ENCODE results near the gene ATP11B.
"Not testable (repeated sequence)": the region's sequence is repeated elsewhere in the genome, so short reads cannot be mapped to it uniquely, and the experiment has no call there.

ATP11B gene

DNA sequence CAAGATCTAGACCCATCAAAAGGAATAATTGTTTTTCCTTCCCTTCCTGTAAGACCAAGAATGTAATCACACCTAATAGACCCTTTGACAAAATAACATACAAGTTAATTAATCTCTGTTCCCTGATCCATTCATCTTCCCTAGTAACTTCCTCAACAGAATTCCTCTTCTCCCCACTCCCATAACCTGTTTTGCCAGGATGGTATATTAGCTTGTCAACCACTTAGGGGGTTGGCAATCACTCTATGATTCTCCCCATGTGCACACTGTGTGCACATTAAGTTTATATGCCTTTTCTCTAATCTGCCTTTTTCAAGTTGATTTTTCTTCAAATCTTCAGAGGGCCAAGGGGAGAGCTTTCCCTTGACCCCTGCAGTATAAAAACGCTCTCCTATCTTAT, 2.7 kb upstream of the ATP11B start:
- H3K4me3 ChIP-seq = no peak overlapping the region
- no peak overlapping the region; a peak in 1 of 22 replicates for H3K4me2 ChIP-seq
- peaks cover 32 to 46% (median 39%) of the 10 kb centered on the region in 10 experiments for H3K4me1 ChIP-seq
- no peak overlapping the region for H3K9ac ChIP-seq
- no peaks in the 10 kb centered on the region for H3K36me3 ChIP-seq
- H4K20me1 ChIP-seq = peaks cover 0 to 17% (median under 1%) of the 10 kb centered on the region in 11 experiments; a peak in 8 of 22 replicates
- no peak overlapping the region for H3K27ac ChIP-seq
- H3K27me3 ChIP-seq = no peaks in the 10 kb centered on the region
- H3K9me3 ChIP-seq (replicated peaks in 1 of 11) = no peaks in the 10 kb centered on the region
- TF ChIP-seq Cebpa-rat (IDR thresholded peaks at IDR 0.05) = no peak

GRCh38 chr3:182793663-182794454, 555 bp downstream of the ATP11B start:
- Histone ChIP-seq H3K9ac (peak overlapping the region; percentile 90 to 99 (median 94)), H4K20me1 (peaks cover 0 to 46% (median 24%) of the 10 kb centered on the region in 11 experiments; a peak in 15 of 22 replicates), H3K4me3 (peak overlapping the region; percentile 90 to 97 (median 96)), H3K4me2 (peak overlapping the region; percentile 74 to 98 (median 92)), H3K27ac (peak overlapping the region; percentile 88 to 99 (median 94)), H3K36me3 (peaks cover 0 to 7% (median 0%) of the 10 kb centered on the region in 11 experiments; a peak in 4 of 22 replicates), H3K9me3 (replicated peaks in 1 of 11) (no peaks in the 10 kb centered on the region), H3K27me3 (no peaks in the 10 kb centered on the region), H3K4me1 (peaks cover 29 to 41% (median 33%) of the 10 kb centered on the region in 10 experiments)
- TF ChIP-seq Cebpa-rat (IDR thresholded peaks at IDR 0.05) = no peak

- peaks cover 21 to 33% (median 24%) of the 10 kb centered on the region in 10 experiments for H3K4me1 ChIP-seq
- no peaks in the 10 kb centered on the region for H3K27me3 ChIP-seq
- H3K9ac ChIP-seq = peak overlapping the region; percentile 90 to 99 (median 94)
- TF ChIP-seq Cebpa-rat (IDR thresholded peaks at IDR 0.05) = no peak
- H3K9me3 ChIP-seq (replicated peaks in 1 of 11) = no peaks in the 10 kb centered on the region
- H3K4me2 ChIP-seq = peak overlapping the region; percentile 74 to 98 (median 92)
- peaks cover 0 to 16% (median 1%) of the 10 kb centered on the region in 11 experiments; a peak in 9 of 22 replicates for H3K36me3 ChIP-seq
- H4K20me1 ChIP-seq = peaks cover 2 to 55% (median 27%) of the 10 kb centered on the region in 11 experiments; a peak in 15 of 22 replicates
- peak overlapping the region; percentile 90 to 97 (median 96) for H3K4me3 ChIP-seq
- peak overlapping the region; percentile 88 to 99 (median 94) for H3K27ac ChIP-seq
These were observed 1.4 kb downstream of the ATP11B start for GRCh38 chr3:182794455-182795388.

DNA sequence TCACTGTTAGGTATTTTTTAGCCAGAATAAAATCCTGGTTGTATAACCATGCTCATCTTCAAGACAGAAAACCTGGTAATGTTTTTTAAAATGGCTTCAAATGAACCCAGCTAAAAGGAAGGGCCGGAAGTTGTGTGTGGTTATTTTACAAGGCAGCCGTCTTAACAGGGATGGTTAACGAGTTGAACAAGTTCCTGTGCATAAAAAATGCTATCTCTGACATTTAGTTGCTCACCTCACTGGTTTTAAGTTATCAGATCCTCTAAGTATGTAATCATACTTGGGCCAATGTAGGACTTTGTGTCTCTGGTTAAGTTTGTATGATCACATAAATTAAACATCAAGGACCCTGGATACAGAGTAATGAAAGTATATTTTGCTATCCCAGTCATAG, 2.1 kb downstream of the ATP11B start:
- H3K9me3 ChIP-seq (replicated peaks in 1 of 11) = no peaks in the 10 kb centered on the region
- H3K27ac ChIP-seq = peak overlapping the region; percentile 88 to 99 (median 94); a peak in 15 of 22 replicates
- H3K4me1 ChIP-seq = peaks cover 14 to 29% (median 20%) of the 10 kb centered on the region in 10 experiments
- peaks cover 0 to 18% (median 4%) of the 10 kb centered on the region in 11 experiments; a peak in 9 of 22 replicates for H3K36me3 ChIP-seq
- H3K9ac ChIP-seq = peak overlapping the region in 10 of 11 experiments; percentile 90 to 99 (median 96); a peak in 18 of 22 replicates
- peak overlapping the region; percentile 74 to 98 (median 92) for H3K4me2 ChIP-seq
- H3K4me3 ChIP-seq = peak overlapping the region; percentile 90 to 97 (median 96)
- no peaks in the 10 kb centered on the region for H3K27me3 ChIP-seq
- TF ChIP-seq Cebpa-rat (IDR thresholded peaks at IDR 0.05) = no peak
- H4K20me1 ChIP-seq = peaks cover 4 to 61% (median 33%) of the 10 kb centered on the region in 11 experiments; a peak in 16 of 22 replicates

DNA sequence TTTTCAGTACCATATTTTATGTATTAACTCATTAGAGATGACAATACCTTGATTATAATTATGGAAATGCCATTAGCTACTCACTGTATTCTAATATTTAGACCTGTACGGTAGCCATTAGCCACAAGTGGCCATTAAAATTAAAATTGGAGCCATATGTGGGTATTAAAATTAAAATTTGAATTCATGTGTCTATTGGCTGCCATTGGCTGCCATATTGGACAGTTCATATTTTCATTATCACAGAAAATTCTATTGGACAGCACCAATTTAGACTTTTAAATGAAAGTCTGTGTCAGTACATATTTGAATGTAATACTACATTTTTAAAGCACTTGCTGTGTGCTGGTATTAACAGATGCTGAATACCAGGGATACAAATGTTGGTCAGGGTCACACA, 3.0 kb downstream of the ATP11B start:
- TF ChIP-seq Cebpa-rat (IDR thresholded peaks at IDR 0.05) = no peak
- H3K27ac ChIP-seq = no peak overlapping the region
- no peak overlapping the region for H3K4me3 ChIP-seq
- H3K27me3 ChIP-seq = no peaks in the 10 kb centered on the region
- no peak overlapping the region for H3K9ac ChIP-seq
- no peaks in the 10 kb centered on the region for H3K9me3 ChIP-seq (replicated peaks in 1 of 11)
- H4K20me1 ChIP-seq = peaks cover 4 to 68% (median 34%) of the 10 kb centered on the region in 11 experiments; a peak in 16 of 22 replicates
- H3K4me2 ChIP-seq = peak overlapping the region in 6 of 11 experiments; percentile 74 to 98 (median 92); a peak in 10 of 22 replicates
- H3K4me1 ChIP-seq = peaks cover 14 to 29% (median 20%) of the 10 kb centered on the region in 10 experiments
- peaks cover 0 to 18% (median 4%) of the 10 kb centered on the region in 11 experiments; a peak in 9 of 22 replicates for H3K36me3 ChIP-seq

- Histone ChIP-seq H3K4me1 (peaks cover 12 to 35% (median 18%) of the 10 kb centered on the region in 10 experiments), H3K4me2 (no peak overlapping the region), H3K9ac (no peak overlapping the region), H3K4me3 (no peak overlapping the region), H4K20me1 (peaks cover 10 to 83% (median 46%) of the 10 kb centered on the region in 11 experiments; a peak in 18 of 22 replicates), H3K36me3 (peaks cover 0 to 18% (median 4%) of the 10 kb centered on the region in 11 experiments; a peak in 9 of 22 replicates), H3K27me3 (no peaks in the 10 kb centered on the region), H3K27ac (no peak overlapping the region), H3K9me3 (replicated peaks in 1 of 11) (no peaks in the 10 kb centered on the region)
- TF ChIP-seq Cebpa-rat (IDR thresholded peaks at IDR 0.05) = no peak
These were observed 4.6 kb downstream of the ATP11B start for GRCh38 chr3:182797876-182798275.

DNA sequence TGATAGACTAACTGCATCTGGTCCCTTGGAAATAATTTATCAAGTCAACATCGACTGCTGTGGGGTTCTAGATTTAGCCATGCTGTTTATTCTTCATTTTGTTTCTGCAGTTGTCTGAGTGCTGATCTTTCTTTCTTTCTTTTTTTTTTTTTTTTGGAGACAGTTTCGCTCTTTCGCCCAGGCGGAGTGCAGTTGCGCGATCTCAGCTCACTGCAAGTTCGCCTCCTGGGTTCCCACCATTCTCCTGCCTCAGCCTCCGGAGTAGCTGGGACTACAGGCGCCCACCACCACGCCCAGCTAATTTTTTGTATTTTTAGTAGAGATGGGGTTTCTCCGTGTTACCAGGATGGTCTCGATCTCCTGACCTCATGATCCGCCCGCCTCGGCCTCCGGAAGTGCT, 5.8 kb downstream of the ATP11B start:
- H3K27me3 ChIP-seq; H3K4me3 ChIP-seq; H3K4me2 ChIP-seq; H3K27ac ChIP-seq; H3K9me3 ChIP-seq (replicated peaks in 1 of 11); H3K9ac ChIP-seq: not testable (repeated sequence)
- Histone ChIP-seq H3K36me3 (peaks cover 0 to 18% (median 4%) of the 10 kb centered on the region in 11 experiments; a peak in 9 of 22 replicates), H3K4me1 (peaks cover 11 to 45% (median 18%) of the 10 kb centered on the region in 10 experiments), H4K20me1 (peaks cover 14 to 96% (median 57%) of the 10 kb centered on the region in 11 experiments; a peak in 18 of 22 replicates)

DNA sequence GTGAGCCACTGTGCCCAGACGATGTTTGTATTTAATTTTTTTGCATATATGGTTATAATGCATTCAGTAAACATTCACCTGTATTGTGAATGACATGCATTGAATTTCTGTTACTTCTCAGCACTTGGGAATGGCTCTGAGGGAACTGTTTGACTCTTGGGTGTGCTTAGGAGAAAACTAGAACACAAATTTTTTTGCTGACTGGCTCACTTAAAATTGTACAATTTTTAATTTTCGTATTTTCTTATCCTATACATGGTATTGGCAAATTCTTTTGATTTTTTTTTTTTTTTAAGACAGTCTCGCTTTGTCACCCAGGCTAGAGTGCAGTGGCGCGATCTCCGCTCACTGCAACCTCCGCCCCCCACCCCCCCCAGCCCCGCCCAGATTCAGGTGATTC, 7.2 kb downstream of the ATP11B start:
- H3K27me3 ChIP-seq = no peaks in the 10 kb centered on the region
- no peak overlapping the region for H3K4me3 ChIP-seq
- H3K4me1 ChIP-seq = peaks cover 3 to 41% (median 7%) of the 10 kb centered on the region in 10 experiments
- no peak for TF ChIP-seq Cebpa-rat (IDR thresholded peaks at IDR 0.05)
- H3K4me2 ChIP-seq = no peak overlapping the region
- H3K36me3 ChIP-seq = peaks cover 0 to 20% (median 7%) of the 10 kb centered on the region in 11 experiments; a peak in 9 of 22 replicates
- H3K9me3 ChIP-seq (replicated peaks in 1 of 11) = peaks cover 0 to 5% (median 0%) of the 10 kb centered on the region in 11 experiments; a peak in 1 of 22 replicates
- no peak overlapping the region for H3K27ac ChIP-seq
- H4K20me1 ChIP-seq = peaks cover 17 to 98% (median 60%) of the 10 kb centered on the region in 11 experiments; a peak in 18 of 22 replicates
- H3K9ac ChIP-seq = no peak overlapping the region
